Upper lobe of left lung (tissue), 4 donors: Measurements from ENCODE around the gene CNKSR2.

ENCODE experiments used
- EP300 ChIP-seq, 4 donors: sonication (generic); formaldehyde crosslinking; IDR thresholded peaks; one replicate each; pipeline ENCODE4 v1.5.1; 2017; ENCODE audit warnings: antibody characterized with exemption in 4 of 4, control low read depth in 2 of 4
- POLR2A ChIP-seq, 4 donors: fragments of 450-650 bp; IDR thresholded peaks; one replicate each; pipeline ENCODE4 v1.5.1; 2016 to 2017; ENCODE audit warnings: antibody characterized with exemption in 4 of 4, mild to moderate bottlenecking in 2 of 4
- POLR2AphosphoS5 ChIP-seq, 2 donors: sonication (generic); formaldehyde crosslinking; IDR thresholded peaks; one replicate each; pipeline ENCODE4 v1.5.1; 2017; ENCODE audit warnings: antibody characterized with exemption in 2 of 2
- TF ChIP-seq, protein P1 (sequence below), 6 experiments: fragments of 450-650 bp in 4 of 6; fragments of 200-600 bp in 2 of 6; sonication (generic) in 2 of 6; IDR thresholded peaks; one replicate each; pipeline ENCODE4 v1.5.1; 2016 to 2019; ENCODE audit warnings: antibody characterized with exemption in 6 of 6

DNA sequence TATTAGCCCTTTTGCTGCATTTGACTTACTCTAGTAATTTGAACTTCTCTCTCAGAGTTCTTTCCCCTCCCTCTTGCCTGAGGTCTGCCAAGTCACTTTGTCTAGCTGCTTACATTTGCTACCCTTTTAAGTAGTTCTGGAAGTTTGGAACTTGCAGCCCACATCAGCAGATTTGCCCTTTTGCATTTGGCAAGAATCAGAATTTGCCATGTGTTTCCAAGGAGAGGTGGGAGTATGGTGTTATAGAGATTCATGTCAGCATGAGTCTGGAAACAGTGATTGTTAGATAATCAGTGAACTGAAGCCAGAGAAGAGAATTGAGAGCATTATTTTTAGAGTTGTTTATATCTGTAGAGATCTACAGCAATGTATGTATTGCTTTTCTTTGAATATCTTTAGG, 231.8 kb downstream of the CNKSR2 start:
- TF ChIP-seq EP300 (IDR thresholded peaks at IDR 0.05) = no peak
- TF ChIP-seq, protein P1, sequence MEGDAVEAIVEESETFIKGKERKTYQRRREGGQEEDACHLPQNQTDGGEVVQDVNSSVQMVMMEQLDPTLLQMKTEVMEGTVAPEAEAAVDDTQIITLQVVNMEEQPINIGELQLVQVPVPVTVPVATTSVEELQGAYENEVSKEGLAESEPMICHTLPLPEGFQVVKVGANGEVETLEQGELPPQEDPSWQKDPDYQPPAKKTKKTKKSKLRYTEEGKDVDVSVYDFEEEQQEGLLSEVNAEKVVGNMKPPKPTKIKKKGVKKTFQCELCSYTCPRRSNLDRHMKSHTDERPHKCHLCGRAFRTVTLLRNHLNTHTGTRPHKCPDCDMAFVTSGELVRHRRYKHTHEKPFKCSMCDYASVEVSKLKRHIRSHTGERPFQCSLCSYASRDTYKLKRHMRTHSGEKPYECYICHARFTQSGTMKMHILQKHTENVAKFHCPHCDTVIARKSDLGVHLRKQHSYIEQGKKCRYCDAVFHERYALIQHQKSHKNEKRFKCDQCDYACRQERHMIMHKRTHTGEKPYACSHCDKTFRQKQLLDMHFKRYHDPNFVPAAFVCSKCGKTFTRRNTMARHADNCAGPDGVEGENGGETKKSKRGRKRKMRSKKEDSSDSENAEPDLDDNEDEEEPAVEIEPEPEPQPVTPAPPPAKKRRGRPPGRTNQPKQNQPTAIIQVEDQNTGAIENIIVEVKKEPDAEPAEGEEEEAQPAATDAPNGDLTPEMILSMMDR (IDR thresholded peaks at IDR 0.05) = no peak
- no peak for TF ChIP-seq POLR2A (IDR thresholded peaks at IDR 0.05)
- TF ChIP-seq POLR2AphosphoS5 (IDR thresholded peaks at IDR 0.05) = no peak
